HepG2 (cell line): ENCODE data around the gene ARFIP1. TPM values are rescaled to one million over a fixed set of nuclear protein-coding genes. Genes with fewer than 3 reads are reported as not detected.
A peak's percentile ranks its signal among the peaks of the same experiment; 100 is the strongest.

Experiments
- ARNTL ChIP-seq: sonication (generic); formaldehyde crosslinking; IDR thresholded peaks from 2 replicates; pipeline ENCODE4 v1.4.0; 2020; ENCODE audit warnings: mild to moderate bottlenecking, missing genetic modification reagents
- PRMT3 ChIP-seq: sonication (generic); formaldehyde crosslinking; IDR thresholded peaks from 2 replicates; pipeline ENCODE4 v1.8.1; 2022; ENCODE audit warnings: low read depth, mild to moderate bottlenecking, moderate library complexity, missing genetic modification reagents, borderline replicate concordance
- SNAPC5 ChIP-seq: sonication (generic); formaldehyde crosslinking; IDR thresholded peaks from 2 replicates; pipeline ENCODE4 v1.8.1; 2023; ENCODE audit warnings: mild to moderate bottlenecking, missing genetic modification reagents, borderline replicate concordance
- SP140L ChIP-seq: sonication (generic); formaldehyde crosslinking; IDR thresholded peaks from 2 replicates; pipeline ENCODE4 v1.4.0; 2020; ENCODE audit warnings: missing genetic modification reagents, borderline replicate concordance
- SP4 ChIP-seq: sonication (generic); formaldehyde crosslinking; IDR thresholded peaks from 2 replicates; pipeline ENCODE4 v1.8.1; 2023; ENCODE audit warnings: mild to moderate bottlenecking, missing genetic modification reagents
- TAF1 ChIP-seq: sonication (generic); formaldehyde crosslinking; IDR thresholded peaks from 2 replicates; pipeline ENCODE4 v1.4.0; 2020; ENCODE audit warnings: missing genetic modification reagents
- TCF7 ChIP-seq: sonication (generic); IDR thresholded peaks from 2 replicates; pipeline ENCODE4 v1.6.1; 2016; ENCODE audit warnings: antibody characterized with exemption, low read depth
- TFAP4 ChIP-seq: sonication (generic); IDR thresholded peaks from 2 replicates; pipeline ENCODE4 v1.6.1; 2016; ENCODE audit warnings: low read depth, borderline replicate concordance
- TOE1 ChIP-seq: sonication (generic); formaldehyde crosslinking; IDR thresholded peaks from 2 replicates; pipeline ENCODE4 v1.4.0; 2020; ENCODE audit warnings: mild to moderate bottlenecking, missing genetic modification reagents
- TRIM24 ChIP-seq: sonication (generic); formaldehyde crosslinking; IDR thresholded peaks from 2 replicates; pipeline ENCODE4 v1.8.0; 2022; ENCODE audit warnings: mild to moderate bottlenecking, missing genetic modification reagents
- ZFP36L1 ChIP-seq: sonication (generic); formaldehyde crosslinking; IDR thresholded peaks from 2 replicates; pipeline ENCODE4 v1.8.0; 2022; ENCODE audit warnings: mild to moderate bottlenecking, missing genetic modification reagents, moderate library complexity
- ZNF329 ChIP-seq: sonication (generic); formaldehyde crosslinking; IDR thresholded peaks from 2 replicates; pipeline ENCODE4 v1.9.0; 2021; ENCODE audit warnings: low read depth, mild to moderate bottlenecking, missing genetic modification reagents
- ZNF33A ChIP-seq: sonication (generic); formaldehyde crosslinking; IDR thresholded peaks from 2 replicates; pipeline ENCODE4 v1.5.1; 2020; ENCODE audit warnings: missing genetic modification reagents, mild to moderate bottlenecking, moderate library complexity, borderline replicate concordance
- ZNF343 ChIP-seq: sonication (generic); formaldehyde crosslinking; IDR thresholded peaks from 2 replicates; pipeline ENCODE4 v1.4.0; 2020; ENCODE audit warnings: mild to moderate bottlenecking, missing genetic modification reagents
- ZNF354B ChIP-seq: sonication (generic); formaldehyde crosslinking; IDR thresholded peaks from 2 replicates; pipeline ENCODE4 v1.8.0; 2022; ENCODE audit warnings: mild to moderate bottlenecking, missing genetic modification reagents
- ZNF430 ChIP-seq: sonication (generic); formaldehyde crosslinking; IDR thresholded peaks from 2 replicates; pipeline ENCODE4 v1.9.0; 2021; ENCODE audit warnings: mild to moderate bottlenecking, missing genetic modification reagents
- ZNF512 ChIP-seq: sonication (generic); formaldehyde crosslinking; IDR thresholded peaks from 2 replicates; pipeline ENCODE4 v1.4.0; 2020; ENCODE audit warnings: mild to moderate bottlenecking, missing genetic modification reagents
- ZNF547 ChIP-seq: sonication (generic); formaldehyde crosslinking; IDR thresholded peaks from 2 replicates; pipeline ENCODE4 v1.5.1; 2020; ENCODE audit warnings: mild to moderate bottlenecking, missing genetic modification reagents
- ZNF558 ChIP-seq: sonication (generic); formaldehyde crosslinking; IDR thresholded peaks from 2 replicates; pipeline ENCODE4 v1.9.0; 2022; ENCODE audit warnings: mild to moderate bottlenecking, missing genetic modification reagents, borderline replicate concordance
- ZSCAN9 ChIP-seq: IDR thresholded peaks from 2 replicates; pipeline ENCODE4 v1.6.1; 2016; ENCODE audit warnings: borderline replicate concordance
- polyA plus RNA-seq, 8 experiments: library from polyadenylated mRNA; depleted of rRNA in 3 of 8; stranded (reverse) in 7 of 8; unstranded in 1 of 8; fragments of >200 nt; fragmentation: Illumina TruSeq in 4 of 8; extraction: Trizol in 4 of 8; gene quantifications; 2 replicates each; pipeline versions ENCODE4 v1.2.1 to v1.2.3, GENCODE V29; 2011 to 2016; ENCODE audit warnings: low read depth in 4 of 8, missing spikeins in 1 of 8, mixed read lengths in 1 of 8; ENCODE audit not compliant: insufficient read depth in 1 of 8
- total RNA-seq, 5 experiments: library from RNA; depleted of rRNA; stranded (reverse); fragments of >200 nt; fragmentation: Illumina TruSeq; extraction: Trizol; gene quantifications; 2 replicates each; pipeline ENCODE4 v1.2.3, GENCODE V29; 2016; ENCODE audit warnings: low read depth in 1 of 5
- TF ChIP-seq, protein P1 (sequence below): sonication (generic); formaldehyde crosslinking; conservative IDR thresholded peaks from 2 replicates; pipeline ENCODE4 v1.4.0; 2020; ENCODE audit warnings: missing genetic modification reagents
- TF ChIP-seq, protein P2 (sequence below): sonication (generic); formaldehyde crosslinking; IDR thresholded peaks from 2 replicates; pipeline ENCODE4 v1.4.0; 2020; ENCODE audit warnings: missing genetic modification reagents, low read depth, mild to moderate bottlenecking, borderline replicate concordance
- TF ChIP-seq, protein P3 (sequence below): sonication (generic); formaldehyde crosslinking; IDR thresholded peaks from 2 replicates; pipeline ENCODE4 v1.5.1; 2020; ENCODE audit warnings: mild to moderate bottlenecking, missing genetic modification reagents, borderline replicate concordance

The ARFIP1 gene
- total and polyA plus RNA-seq, 2 of the 13 experiments (the other 11 are each of a cell fraction or from before 2014, with no cell fraction given): 9.9 to 27.7 TPM

DNA sequence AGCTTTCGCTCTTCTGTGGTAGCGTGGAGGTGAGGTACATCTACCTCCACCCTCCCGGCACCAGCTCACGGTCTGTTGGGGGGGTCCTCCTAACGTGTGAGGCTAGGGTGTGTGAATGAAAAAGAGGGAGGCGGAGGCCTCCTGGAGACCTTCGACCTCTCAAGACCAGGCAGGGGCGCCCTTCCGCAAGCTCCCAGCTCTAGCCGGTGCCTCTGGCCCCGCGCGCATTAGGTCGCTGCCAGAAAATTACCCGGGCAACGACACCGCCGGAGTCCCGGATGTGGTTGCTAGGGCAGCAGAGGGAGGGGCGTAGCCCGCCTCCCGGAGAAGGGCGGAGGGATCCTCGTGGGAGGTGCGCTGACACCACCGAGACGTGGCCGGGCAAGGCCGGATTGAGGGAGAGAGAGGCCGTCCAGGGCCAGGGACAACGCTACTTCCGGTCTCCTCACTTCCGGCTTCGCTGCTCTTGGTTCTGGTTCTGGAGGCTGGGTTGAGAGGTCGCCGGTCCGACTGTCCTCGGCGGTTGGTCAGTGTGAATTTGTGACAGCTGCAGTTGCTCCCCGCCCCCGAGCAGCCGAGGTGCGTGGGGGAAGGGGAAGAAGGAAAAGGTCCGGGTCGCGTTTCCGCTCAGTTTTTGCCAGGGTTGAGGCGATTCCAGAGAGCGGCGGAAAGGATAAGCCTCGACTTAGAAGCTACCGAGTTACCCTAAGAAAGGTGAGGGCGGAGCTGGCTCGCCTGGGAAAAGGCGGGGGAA lies at the start of gene ARFIP1, which contains the start of gene TIGD4 (continued):
- TF ChIP-seq, protein P1, sequence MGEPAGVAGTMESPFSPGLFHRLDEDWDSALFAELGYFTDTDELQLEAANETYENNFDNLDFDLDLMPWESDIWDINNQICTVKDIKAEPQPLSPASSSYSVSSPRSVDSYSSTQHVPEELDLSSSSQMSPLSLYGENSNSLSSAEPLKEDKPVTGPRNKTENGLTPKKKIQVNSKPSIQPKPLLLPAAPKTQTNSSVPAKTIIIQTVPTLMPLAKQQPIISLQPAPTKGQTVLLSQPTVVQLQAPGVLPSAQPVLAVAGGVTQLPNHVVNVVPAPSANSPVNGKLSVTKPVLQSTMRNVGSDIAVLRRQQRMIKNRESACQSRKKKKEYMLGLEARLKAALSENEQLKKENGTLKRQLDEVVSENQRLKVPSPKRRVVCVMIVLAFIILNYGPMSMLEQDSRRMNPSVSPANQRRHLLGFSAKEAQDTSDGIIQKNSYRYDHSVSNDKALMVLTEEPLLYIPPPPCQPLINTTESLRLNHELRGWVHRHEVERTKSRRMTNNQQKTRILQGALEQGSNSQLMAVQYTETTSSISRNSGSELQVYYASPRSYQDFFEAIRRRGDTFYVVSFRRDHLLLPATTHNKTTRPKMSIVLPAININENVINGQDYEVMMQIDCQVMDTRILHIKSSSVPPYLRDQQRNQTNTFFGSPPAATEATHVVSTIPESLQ (CRISPR knock-in tag): 0 out of 2 replicates have a peak, but pooled peaks have one; percentile 38
- TF ChIP-seq, protein P2, sequence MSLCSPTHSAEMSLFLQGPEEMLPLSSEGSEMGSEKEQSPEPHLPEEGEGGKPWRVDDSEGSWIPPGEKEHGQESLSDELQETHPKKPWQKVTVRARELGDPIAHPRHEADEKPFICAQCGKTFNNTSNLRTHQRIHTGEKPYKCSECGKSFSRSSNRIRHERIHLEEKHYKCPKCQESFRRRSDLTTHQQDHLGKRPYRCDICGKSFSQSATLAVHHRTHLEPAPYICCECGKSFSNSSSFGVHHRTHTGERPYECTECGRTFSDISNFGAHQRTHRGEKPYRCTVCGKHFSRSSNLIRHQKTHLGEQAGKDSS (CRISPR knock-in tag): no peak
- no peak for TF ChIP-seq ZNF512
- no peak; the same call in 1 of the 2 replicates for TF ChIP-seq SP4 (CRISPR knock-in tag)
- no peak for TF ChIP-seq SNAPC5 (CRISPR knock-in tag)
- no peak for TF ChIP-seq ZNF558 (CRISPR knock-in tag)
- peak; percentile 69; the same call in 1 of the 2 replicates for TF ChIP-seq ZFP36L1 (CRISPR knock-in tag)
- 0 out of 2 replicates have a peak, but pooled peaks have one; percentile 12 for TF ChIP-seq TOE1 (CRISPR knock-in tag)
- no peak; the same call in 1 of the 2 replicates for TF ChIP-seq ZNF33A
- no peak for TF ChIP-seq TCF7
- peak; percentile 80 for TF ChIP-seq TAF1
- no peak for TF ChIP-seq SP140L
- TF ChIP-seq, protein P3, sequence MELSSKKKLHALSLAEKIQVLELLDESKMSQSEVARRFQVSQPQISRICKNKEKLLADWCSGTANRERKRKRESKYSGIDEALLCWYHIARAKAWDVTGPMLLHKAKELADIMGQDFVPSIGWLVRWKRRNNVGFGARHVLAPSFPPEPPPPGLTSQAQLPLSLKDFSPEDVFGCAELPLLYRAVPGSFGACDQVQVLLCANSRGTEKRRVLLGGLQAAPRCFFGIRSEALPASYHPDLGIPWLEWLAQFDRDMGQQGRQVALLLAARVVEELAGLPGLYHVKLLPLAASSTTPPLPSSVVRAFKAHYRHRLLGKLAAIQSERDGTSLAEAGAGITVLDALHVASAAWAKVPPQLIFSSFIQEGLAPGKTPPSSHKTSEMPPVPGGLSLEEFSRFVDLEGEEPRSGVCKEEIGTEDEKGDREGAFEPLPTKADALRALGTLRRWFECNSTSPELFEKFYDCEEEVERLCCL (CRISPR knock-in tag): no peak
- no peak for TF ChIP-seq ZNF354B
- 0 out of 2 replicates have a peak, but pooled peaks have one; percentile 70 for TF ChIP-seq ZNF329 (CRISPR knock-in tag)
- peak; percentile 62; the same call in 1 of the 2 replicates for TF ChIP-seq ZNF343 (CRISPR knock-in tag)
- TF ChIP-seq TRIM24 (CRISPR knock-in tag): no peak
- TF ChIP-seq PRMT3 (CRISPR knock-in tag): no peak
- no peak for TF ChIP-seq ARNTL (CRISPR knock-in tag)
- peak; percentile 23 for TF ChIP-seq ZSCAN9 (CRISPR knock-in tag)
- TF ChIP-seq ZNF430 (CRISPR knock-in tag): peak; percentile 85
- peak; percentile 48; the same call in 1 of the 2 replicates for TF ChIP-seq ZNF547
- TF ChIP-seq TFAP4: no peak
